ENCODE data around the gene EML3. TPM values are rescaled to one million over a fixed set of nuclear protein-coding genes. Genes with fewer than 3 reads are reported as not detected.

The EML3 gene
- total RNA-seq, 1 donor from 2014 or later = 66.1 TPM

GRCh38 chr11:62553080-62553838 lies 59.3 kb downstream of the EML3 start:
- peak; percentile 88 for DNase-seq (ENCODE audit: low spot score)

- no peak for DNase-seq (ENCODE audit: low spot score)
Measured at GRCh38 chr11:62552485-62553079, 60.0 kb downstream of the EML3 start.

Other genes starting within 250 kb of the EML3 start
- 2.7 TPM for gene SCGB1A1, start 193.7 kb downstream of the EML3 start, total RNA-seq
- 549 TPM for gene AHNAK, start 66.0 kb downstream of the EML3 start, total RNA-seq
- 1,062 TPM for gene EEF1G, start 38.9 kb downstream of the EML3 start, total RNA-seq
- gene TUT1, start 21.3 kb downstream of the EML3 start, total RNA-seq = 26.2 TPM
- 87.6 TPM for gene MTA2, start 10.9 kb downstream of the EML3 start, total RNA-seq
- 9.9 TPM for gene ROM1, start 482 bp upstream of the EML3 start, total RNA-seq
- gene B3GAT3, start 9.2 kb upstream of the EML3 start, total RNA-seq = 60.7 TPM
- 266 TPM for gene GANAB, start 33.8 kb upstream of the EML3 start, total RNA-seq
- 23.7 TPM for gene INTS5, start 40.5 kb upstream of the EML3 start, total RNA-seq
- gene C11orf98, start 52.4 kb upstream of the EML3 start, total RNA-seq = 50.8 TPM
- 10.6 TPM for gene CSKMT, start 52.5 kb upstream of the EML3 start, total RNA-seq
- gene UQCC3, start 58.9 kb upstream of the EML3 start, total RNA-seq = 11.1 TPM
- gene LBHD1, start 59.5 kb upstream of the EML3 start, total RNA-seq = 7.7 TPM
- gene UBXN1, start 66.3 kb upstream of the EML3 start, total RNA-seq = 86.9 TPM
- gene LRRN4CL, start 76.8 kb upstream of the EML3 start, total RNA-seq = 4.3 TPM
- 108 TPM for gene BSCL2, start 94.6 kb upstream of the EML3 start, total RNA-seq
- 0.40 TPM for gene GNG3, start 94.9 kb upstream of the EML3 start, total RNA-seq
- 51.9 TPM for gene HNRNPUL2, start 114.7 kb upstream of the EML3 start, total RNA-seq
- gene TTC9C, start 115.7 kb upstream of the EML3 start, total RNA-seq = 38.9 TPM
- 21.4 TPM for gene ZBTB3, start 141.4 kb upstream of the EML3 start, total RNA-seq
- gene POLR2G, start 148.8 kb upstream of the EML3 start, total RNA-seq = 53.5 TPM
- gene TAF6L, start 158.6 kb upstream of the EML3 start, total RNA-seq = 24.0 TPM
- gene TMEM179B, start 174.6 kb upstream of the EML3 start, total RNA-seq = 67.8 TPM
- gene TMEM223, start 179.2 kb upstream of the EML3 start, total RNA-seq = 19.9 TPM
- gene NXF1, start 192.7 kb upstream of the EML3 start, total RNA-seq = 85.7 TPM
- gene STX5, start 219.3 kb upstream of the EML3 start, total RNA-seq = 48.8 TPM
- not detected for gene TEX54, start 220.1 kb upstream of the EML3 start, total RNA-seq
- gene WDR74, start 226.8 kb upstream of the EML3 start, total RNA-seq = 31.6 TPM